MM.1S (cell line): ENCODE results near the gene BARX2.

ENCODE experiments used
- DNase-seq: peaks from one replicate; pipeline ENCODE4 v3.0.0-alpha.2; 2015
- H2AFZ ChIP-seq: fragments of 300-600 bp; sonication (generic); 2 replicates; pipeline ENCODE4 v1.6.0; 2016; ENCODE audit warnings: antibody characterized with exemption, low read length
- H3F3A ChIP-seq: fragments of 300-600 bp; sonication (generic); 2 replicates; pipeline ENCODE4 v1.6.1; 2016; ENCODE audit warnings: mild to moderate bottlenecking, antibody characterized with exemption, low read length, moderate library complexity, mixed read lengths; ENCODE audit not compliant: insufficient read depth
- H3K27ac ChIP-seq: fragments of 300-600 bp; sonication (generic); 2 replicates; pipeline ENCODE4 v1.5.1; 2016; ENCODE audit warnings: mild to moderate bottlenecking, low read length
- H3K27me3 ChIP-seq: fragments of 300-600 bp; sonication (generic); replicated peaks from 2 replicates; pipeline ENCODE4 v1.6.0; 2016; ENCODE audit warnings: low read length; ENCODE audit not compliant: insufficient read depth
- H3K36me3 ChIP-seq: fragments of 300-600 bp; sonication (generic); replicated peaks from 2 replicates; pipeline ENCODE4 v1.6.1; 2016; ENCODE audit warnings: mild to moderate bottlenecking, low read length, mixed read lengths; ENCODE audit not compliant: insufficient read depth
- H3K4me1 ChIP-seq: fragments of 300-600 bp; sonication (generic); 2 replicates; pipeline ENCODE4 v1.6.1; 2016; ENCODE audit warnings: low read length, mixed read lengths
- H3K4me2 ChIP-seq: fragments of 300-600 bp; sonication (generic); 2 replicates; pipeline ENCODE4 v1.6.0; 2016; ENCODE audit warnings: low read depth, low read length
- H3K4me3 ChIP-seq: fragments of 300-600 bp; sonication (generic); 2 replicates; pipeline ENCODE4 v1.5.1; 2016; ENCODE audit warnings: low read length, mixed read lengths
- H3K79me2 ChIP-seq: fragments of 300-600 bp; sonication (generic); 2 replicates; pipeline ENCODE4 v1.6.1; 2016; ENCODE audit warnings: mixed run types, low read length, mixed read lengths
- H3K9ac ChIP-seq: fragments of 300-600 bp; sonication (generic); 2 replicates; pipeline ENCODE4 v1.6.1; 2016; ENCODE audit warnings: low read length, mixed read lengths
- H3K9me2 ChIP-seq: fragments of 300-600 bp; sonication (generic); replicated peaks from 2 replicates; pipeline ENCODE4 v1.6.1; 2016; ENCODE audit warnings: mild to moderate bottlenecking, low read length, mixed read lengths; ENCODE audit not compliant: insufficient read depth
- H3K9me3 ChIP-seq: fragments of 300-600 bp; sonication (generic); replicated peaks from 2 replicates; pipeline ENCODE4 v1.6.1; 2016; ENCODE audit warnings: mild to moderate bottlenecking, low read length, mixed read lengths; ENCODE audit not compliant: insufficient read depth
- H4K20me1 ChIP-seq: fragments of 300-600 bp; sonication (generic); 2 replicates; pipeline ENCODE4 v1.6.1; 2016; ENCODE audit warnings: mild to moderate bottlenecking, low read length, moderate library complexity, mixed read lengths; ENCODE audit not compliant: insufficient read depth
- EZH2 ChIP-seq: fragments of 300-600 bp; sonication (generic); optimal IDR thresholded peaks from 2 replicates; pipeline ENCODE3; 2017; ENCODE audit warnings: low read depth, mild to moderate bottlenecking, antibody characterized with exemption, low read length, mixed read lengths
- EZH2phosphoT487 ChIP-seq: fragments of 300-600 bp; sonication (generic); IDR thresholded peaks from 2 replicates; pipeline ENCODE4 v1.6.1; 2018; ENCODE audit warnings: antibody characterized with exemption, low read length
- TF ChIP-seq, protein P1 (sequence below): fragments of 300-600 bp; sonication (generic); IDR thresholded peaks from 2 replicates; pipeline ENCODE4 v1.5.1; 2016; ENCODE audit warnings: antibody characterized with exemption, low read length, mixed read lengths

BARX2 gene

DNA sequence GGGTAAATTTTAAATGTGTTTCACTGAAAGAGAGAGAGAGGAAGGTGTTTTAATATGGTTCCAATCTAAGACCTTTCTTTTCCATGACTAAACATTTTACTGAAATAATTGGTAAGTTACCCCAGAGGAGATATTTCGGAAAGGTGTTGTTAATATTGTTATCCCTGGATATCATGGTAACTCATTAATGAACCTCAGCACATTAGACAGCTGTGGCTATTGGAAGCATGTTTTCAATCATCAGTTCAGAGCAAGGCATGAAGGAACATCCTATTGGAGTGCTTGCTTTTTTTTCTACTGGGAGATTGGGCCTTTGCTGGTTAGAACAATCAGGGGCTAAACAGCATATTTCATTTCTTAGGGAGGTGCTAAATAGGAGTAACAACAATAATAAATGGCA is 11.8 kb downstream of the BARX2 start:
- peaks cover 31% of the 10 kb centered on the region for H4K20me1 ChIP-seq
- H3K9me2 ChIP-seq = 0 out of 2 replicates have a peak, but pooled peaks cover 3% of the 10 kb centered on the region
- peaks cover 9% of the 10 kb centered on the region for H3F3A ChIP-seq
- TF ChIP-seq, protein P1, sequence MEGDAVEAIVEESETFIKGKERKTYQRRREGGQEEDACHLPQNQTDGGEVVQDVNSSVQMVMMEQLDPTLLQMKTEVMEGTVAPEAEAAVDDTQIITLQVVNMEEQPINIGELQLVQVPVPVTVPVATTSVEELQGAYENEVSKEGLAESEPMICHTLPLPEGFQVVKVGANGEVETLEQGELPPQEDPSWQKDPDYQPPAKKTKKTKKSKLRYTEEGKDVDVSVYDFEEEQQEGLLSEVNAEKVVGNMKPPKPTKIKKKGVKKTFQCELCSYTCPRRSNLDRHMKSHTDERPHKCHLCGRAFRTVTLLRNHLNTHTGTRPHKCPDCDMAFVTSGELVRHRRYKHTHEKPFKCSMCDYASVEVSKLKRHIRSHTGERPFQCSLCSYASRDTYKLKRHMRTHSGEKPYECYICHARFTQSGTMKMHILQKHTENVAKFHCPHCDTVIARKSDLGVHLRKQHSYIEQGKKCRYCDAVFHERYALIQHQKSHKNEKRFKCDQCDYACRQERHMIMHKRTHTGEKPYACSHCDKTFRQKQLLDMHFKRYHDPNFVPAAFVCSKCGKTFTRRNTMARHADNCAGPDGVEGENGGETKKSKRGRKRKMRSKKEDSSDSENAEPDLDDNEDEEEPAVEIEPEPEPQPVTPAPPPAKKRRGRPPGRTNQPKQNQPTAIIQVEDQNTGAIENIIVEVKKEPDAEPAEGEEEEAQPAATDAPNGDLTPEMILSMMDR = no peak
- TF ChIP-seq EZH2 (no peak), EZH2phosphoT487 (no peak)
- H3K9ac ChIP-seq = no peak overlapping the region
- H3K27me3 ChIP-seq = no peaks in the 10 kb centered on the region
- no peaks in the 10 kb centered on the region for H3K9me3 ChIP-seq
- H2AFZ ChIP-seq = no peak overlapping the region
- H3K4me3 ChIP-seq = no peak overlapping the region
- H3K27ac ChIP-seq = no peak overlapping the region
- no peak for DNase-seq
- H3K36me3 ChIP-seq = peaks cover 5% of the 10 kb centered on the region; the same call in 1 of the 2 replicates
- H3K4me1 ChIP-seq = peaks cover 67% of the 10 kb centered on the region
- peaks cover 100% of the 10 kb centered on the region for H3K79me2 ChIP-seq
- H3K4me2 ChIP-seq = no peak overlapping the region

DNA sequence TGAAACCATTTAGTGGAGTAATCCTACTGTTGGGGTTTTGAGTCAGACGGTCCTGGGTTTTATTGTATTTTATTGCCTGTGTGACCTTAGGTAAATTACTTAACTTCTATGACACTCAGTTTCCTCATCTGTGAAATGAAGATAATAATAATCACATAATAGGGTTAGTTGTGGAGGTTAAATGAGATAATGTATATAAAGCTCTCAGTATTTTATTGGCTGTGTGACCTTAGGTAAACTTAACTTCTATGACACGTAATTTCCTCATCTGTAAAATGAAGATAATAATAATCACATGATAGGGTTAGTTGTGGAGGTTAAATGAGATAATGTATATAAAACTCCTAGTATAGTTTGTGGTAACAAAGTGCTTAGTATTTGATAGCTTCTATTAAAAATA is 13.2 kb downstream of the BARX2 start:
- Histone ChIP-seq H3K79me2 (peaks cover 100% of the 10 kb centered on the region), H3K4me3 (no peak overlapping the region), H3K4me1 (peaks cover 61% of the 10 kb centered on the region), H3K9me3 (no peaks in the 10 kb centered on the region), H3K4me2 (no peak overlapping the region), H3K36me3 (0 out of 2 replicates have a peak, but pooled peaks cover 5% of the 10 kb centered on the region), H3F3A (peaks cover 22% of the 10 kb centered on the region), H2AFZ (no peak overlapping the region), H3K9ac (no peak overlapping the region), H3K27me3 (no peaks in the 10 kb centered on the region), H3K27ac (no peak overlapping the region), H3K9me2 (0 out of 2 replicates have a peak, but pooled peaks cover 3% of the 10 kb centered on the region), H4K20me1 (peaks cover 26% of the 10 kb centered on the region)
- TF ChIP-seq, protein P1 = no peak
- TF ChIP-seq EZH2 (no peak), EZH2phosphoT487 (no peak)
- DNase-seq = no peak

DNA sequence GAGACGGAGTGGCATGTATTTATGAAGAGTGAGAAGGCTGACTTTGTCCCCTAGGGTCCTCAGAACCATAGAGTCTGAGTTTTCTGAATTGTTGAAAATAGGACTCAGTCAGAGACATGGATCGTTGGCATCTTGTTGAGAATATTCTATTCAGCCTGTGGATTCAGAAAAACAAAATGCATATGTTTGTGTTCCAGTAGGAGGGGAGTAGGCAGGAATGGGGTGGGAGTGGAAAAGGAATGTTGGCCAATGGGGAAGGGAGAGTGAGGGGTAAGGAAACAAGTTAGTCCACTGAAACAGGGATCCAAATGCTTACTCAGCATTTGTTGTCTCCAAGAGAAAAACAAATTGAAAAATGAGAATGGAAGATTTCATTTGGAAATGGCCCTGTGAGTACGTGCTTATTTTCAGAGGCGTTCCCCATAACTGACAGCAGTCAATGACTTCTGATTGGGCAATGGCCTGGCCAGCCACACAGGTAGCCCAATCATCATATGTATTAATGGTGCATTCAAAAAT is 14.7 kb downstream of the BARX2 start:
- DNase-seq = no peak
- no peaks in the 10 kb centered on the region for H3K9me3 ChIP-seq
- no peak overlapping the region for H2AFZ ChIP-seq
- no peak overlapping the region for H3K4me2 ChIP-seq
- peaks cover 26% of the 10 kb centered on the region for H3F3A ChIP-seq
- no peak overlapping the region for H3K9ac ChIP-seq
- H3K4me1 ChIP-seq = peaks cover 50% of the 10 kb centered on the region
- peaks cover 97% of the 10 kb centered on the region for H3K79me2 ChIP-seq
- H3K27me3 ChIP-seq = no peaks in the 10 kb centered on the region
- 0 out of 2 replicates have a peak, but pooled peaks cover 3% of the 10 kb centered on the region for H3K9me2 ChIP-seq
- TF ChIP-seq EZH2 (no peak), EZH2phosphoT487 (no peak)
- TF ChIP-seq, protein P1 = no peak
- H3K4me3 ChIP-seq = no peak overlapping the region
- H4K20me1 ChIP-seq = peaks cover 23% of the 10 kb centered on the region
- H3K27ac ChIP-seq = no peak overlapping the region
- H3K36me3 ChIP-seq = no peaks in the 10 kb centered on the region
